SU-DHL-6 (cell line): ENCODE results near the gene UBE2F.

Source experiments
- H2AFZ ChIP-seq: fragments of 200-600 bp; sonication (generic); 2 replicates; pipeline ENCODE4 v1.6.1; 2014; ENCODE audit warnings: low read depth, mild to moderate bottlenecking, moderate library complexity, mixed read lengths, antibody characterized with exemption, low read length; ENCODE audit not compliant: severe bottlenecking
- H3F3A ChIP-seq: fragments of 200-600 bp; shearing (Covaris generic); 2 replicates; pipeline ENCODE4 v1.6.0; 2016; ENCODE audit warnings: antibody characterized with exemption, mild to moderate bottlenecking; ENCODE audit not compliant: insufficient read depth
- H3K27ac ChIP-seq: fragments of 200-600 bp; sonication (generic); 2 replicates; pipeline ENCODE4 v1.5.1; 2016; ENCODE audit warnings: low read depth, mild to moderate bottlenecking, low read length, moderate library complexity, mixed read lengths
- H3K27me3 ChIP-seq: fragments of 200-600 bp; sonication (generic), shearing (Covaris generic); 2 replicates; pipeline ENCODE4 v1.6.0; 2014; ENCODE audit warnings: mild to moderate bottlenecking, low read length
- H3K36me3 ChIP-seq: fragments of 200-600 bp; sonication (generic); 2 replicates; pipeline ENCODE4 v1.6.1; 2014; ENCODE audit warnings: mild to moderate bottlenecking, low read length, mixed read lengths
- H3K4me2 ChIP-seq: fragments of 300-600, 200-600 bp; shearing (Covaris generic), sonication (generic); 2 replicates; pipeline ENCODE4 v1.6.0; 2014; ENCODE audit warnings: low read length, low read depth, mild to moderate bottlenecking; ENCODE audit not compliant: poor library complexity, severe bottlenecking
- H3K4me3 ChIP-seq: fragments of 200-600 bp; sonication (generic); 2 replicates; pipeline ENCODE4 v1.5.1; 2014; ENCODE audit warnings: antibody characterized with exemption, low read length, mild to moderate bottlenecking, mixed read lengths; ENCODE audit not compliant: insufficient read depth, poor library complexity, severe bottlenecking
- H3K79me2 ChIP-seq: fragments of 200-600 bp; sonication (generic); 2 replicates; pipeline ENCODE4 v1.6.1; 2014; ENCODE audit warnings: mild to moderate bottlenecking, low read length, moderate library complexity; ENCODE audit not compliant: insufficient read depth
- H3K9ac ChIP-seq: fragments of 200-600 bp; sonication (generic); 2 replicates; pipeline ENCODE4 v1.7.0; 2014; ENCODE audit warnings: mild to moderate bottlenecking, low read length
- H3K9me2 ChIP-seq: fragments of 200-600 bp; sonication (generic); replicated peaks from 2 replicates; pipeline ENCODE4 v1.6.1; 2014; ENCODE audit warnings: low read length; ENCODE audit not compliant: insufficient read depth
- H3K9me3 ChIP-seq: fragments of 200-600 bp; sonication (generic); 2 replicates; pipeline ENCODE4 v1.6.1; 2014; ENCODE audit warnings: low read length, mixed read lengths; ENCODE audit not compliant: insufficient read depth
- H4K20me1 ChIP-seq: fragments of 200-600 bp; sonication (generic); 2 replicates; pipeline ENCODE4 v1.6.1; 2014; ENCODE audit warnings: low read depth, mild to moderate bottlenecking, antibody characterized with exemption, low read length, moderate library complexity, mixed read lengths
- CTCF ChIP-seq: fragments of 200-600 bp; sonication (generic); IDR thresholded peaks from one replicate; pipeline ENCODE4 v1.5.1; 2017; ENCODE audit warnings: antibody characterized with exemption, mild to moderate bottlenecking, low read length, moderate library complexity; ENCODE audit not compliant: insufficient read depth, poor library complexity, severe bottlenecking
- EZH2phosphoT487 ChIP-seq: fragments of 200-600 bp; sonication (generic), shearing (Covaris generic); conservative IDR thresholded peaks from 2 replicates; pipeline ENCODE4 v1.6.1; 2018; ENCODE audit warnings: mild to moderate bottlenecking, antibody characterized with exemption, low read length, moderate library complexity, mixed read lengths

UBE2F gene

GRCh38 chr2:238038203-238038602 lies 71.4 kb downstream of the UBE2F start:
- Histone ChIP-seq H3K9me3 (no peaks in the 10 kb centered on the region), H3K4me2 (no peak overlapping the region), H2AFZ (no peak overlapping the region), H3K27me3 (no peaks in the 10 kb centered on the region), H3F3A (no peaks in the 10 kb centered on the region), H4K20me1 (no peaks in the 10 kb centered on the region), H3K4me3 (no peak overlapping the region), H3K36me3 (no peaks in the 10 kb centered on the region), H3K9ac (no peak overlapping the region), H3K27ac (no peak overlapping the region), H3K79me2 (no peaks in the 10 kb centered on the region), H3K9me2 (no peaks in the 10 kb centered on the region)
- TF ChIP-seq CTCF (no peak), EZH2phosphoT487 (no peak)

GRCh38 chr2:238039151-238039550 lies 72.3 kb downstream of the UBE2F start:
- Histone ChIP-seq H3K4me2 (no peak overlapping the region), H3K9me3 (no peaks in the 10 kb centered on the region), H3K36me3 (no peaks in the 10 kb centered on the region), H3K27ac (no peak overlapping the region), H4K20me1 (no peaks in the 10 kb centered on the region), H3F3A (no peaks in the 10 kb centered on the region), H3K79me2 (no peaks in the 10 kb centered on the region), H3K9ac (no peak overlapping the region), H2AFZ (no peak overlapping the region), H3K9me2 (no peaks in the 10 kb centered on the region), H3K27me3 (no peaks in the 10 kb centered on the region), H3K4me3 (no peak overlapping the region)
- TF ChIP-seq CTCF (no peak), EZH2phosphoT487 (no peak)

GRCh38 chr2:238039985-238040384 lies 73.2 kb downstream of the UBE2F start:
- no peak overlapping the region for H3K4me2 ChIP-seq
- no peaks in the 10 kb centered on the region for H3K9me2 ChIP-seq
- no peaks in the 10 kb centered on the region for H3K9me3 ChIP-seq
- H3F3A ChIP-seq: no peaks in the 10 kb centered on the region
- no peaks in the 10 kb centered on the region for H3K36me3 ChIP-seq
- H2AFZ ChIP-seq: no peak overlapping the region
- no peak overlapping the region for H3K9ac ChIP-seq
- no peak overlapping the region for H3K4me3 ChIP-seq
- no peaks in the 10 kb centered on the region for H3K79me2 ChIP-seq
- no peak overlapping the region for H3K27ac ChIP-seq
- H4K20me1 ChIP-seq: no peaks in the 10 kb centered on the region
- H3K27me3 ChIP-seq: no peaks in the 10 kb centered on the region
- TF ChIP-seq CTCF (no peak), EZH2phosphoT487 (no peak)
